ENCODE results near the gene TNFAIP2. TPM values are rescaled to one million over a fixed set of nuclear protein-coding genes. Genes with fewer than 3 reads are reported as not detected.
"Not testable (repeated sequence)": the region's sequence is repeated elsewhere in the genome, so short reads cannot be mapped to it uniquely, and the experiment has no call there.

TNFAIP2 gene
- total RNA-seq, 1 experiment from 2014 or later, result 8.1 TPM

DNA sequence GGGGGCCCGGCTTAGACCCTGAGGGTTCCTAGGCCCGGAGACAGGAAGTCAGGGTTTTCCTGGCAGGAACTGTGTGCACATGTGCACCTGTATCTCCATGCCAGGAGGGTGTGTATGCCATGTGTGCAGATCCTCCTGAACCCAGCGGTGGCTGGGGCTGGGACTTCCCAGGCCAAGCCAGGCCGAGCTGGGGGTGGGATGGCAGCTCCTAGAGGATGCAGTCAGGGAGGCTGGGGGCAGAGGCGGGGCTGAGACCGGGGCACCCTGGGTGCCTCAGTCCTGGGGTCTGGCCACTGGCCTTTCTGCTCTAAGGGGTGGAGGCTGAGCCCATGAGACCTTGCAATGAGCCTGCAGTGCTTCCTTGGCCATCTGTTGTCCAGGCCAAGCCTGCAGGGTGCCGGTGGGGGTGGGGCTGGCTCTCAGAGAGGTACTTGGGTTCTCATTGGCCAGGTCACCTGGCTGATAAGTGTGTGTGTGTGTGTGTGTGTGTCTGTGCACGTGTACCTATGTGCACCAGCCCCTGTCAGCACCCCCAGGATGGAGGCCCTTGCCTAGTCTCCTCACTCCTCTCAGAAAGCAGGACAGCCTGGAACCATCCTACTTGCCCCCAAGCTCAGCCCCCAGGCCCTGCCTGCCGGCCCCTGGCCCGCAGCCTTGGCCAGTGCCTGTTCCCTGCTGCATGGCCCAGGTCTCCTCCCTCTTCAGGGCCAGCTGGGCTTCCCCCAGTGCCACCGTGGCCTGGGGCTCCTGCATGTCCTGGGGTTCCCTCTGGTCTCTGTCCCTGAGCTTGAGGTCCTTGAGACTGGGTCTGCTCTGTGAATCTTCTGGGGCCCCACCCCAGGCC is 10.6 kb upstream of the TNFAIP2 start:
- ChIA-PET CTCF (no interaction called here), POLR2A (no interaction called here)
- Histone ChIP-seq H3K4me3 (ENCODE audit: low read depth, low read length) (no peak overlapping the region), H3K27me3 (replicated peaks; ENCODE audit: control insufficient read depth, insufficient read depth, low read length) (no peaks in the 10 kb centered on the region), H3K36me3 (ENCODE audit: control insufficient read depth, insufficient read depth, low read length) (no peaks in the 10 kb centered on the region), H3K9me3 (peaks cover 5% of the 10 kb centered on the region; the same call in 1 of the 2 replicates), H3K4me1 (peaks cover 39% of the 10 kb centered on the region)
- peaks cover 11% of the 10 kb centered on the region for H3K36me3 Mint-ChIP-seq (ENCODE audit: insufficient read depth, unreplicated experiment)
- intact Hi-C loops (cut with micrococcal nuclease; ENCODE audit: unreplicated experiment), result no loop called here
- no TSS peak for BruUV-seq (replicated peaks)
- no peaks in the 10 kb centered on the region for H3K9me3 Mint-ChIP-seq (ENCODE audit: unreplicated experiment)
- no peak for DNase-seq
- H3K4me1 Mint-ChIP-seq (ENCODE audit: low read depth, unreplicated experiment), result peaks cover 9% of the 10 kb centered on the region
- H3K27me3 Mint-ChIP-seq (ENCODE audit: insufficient read depth, unreplicated experiment), result no peaks in the 10 kb centered on the region
- TF ChIP-seq, protein P1, sequence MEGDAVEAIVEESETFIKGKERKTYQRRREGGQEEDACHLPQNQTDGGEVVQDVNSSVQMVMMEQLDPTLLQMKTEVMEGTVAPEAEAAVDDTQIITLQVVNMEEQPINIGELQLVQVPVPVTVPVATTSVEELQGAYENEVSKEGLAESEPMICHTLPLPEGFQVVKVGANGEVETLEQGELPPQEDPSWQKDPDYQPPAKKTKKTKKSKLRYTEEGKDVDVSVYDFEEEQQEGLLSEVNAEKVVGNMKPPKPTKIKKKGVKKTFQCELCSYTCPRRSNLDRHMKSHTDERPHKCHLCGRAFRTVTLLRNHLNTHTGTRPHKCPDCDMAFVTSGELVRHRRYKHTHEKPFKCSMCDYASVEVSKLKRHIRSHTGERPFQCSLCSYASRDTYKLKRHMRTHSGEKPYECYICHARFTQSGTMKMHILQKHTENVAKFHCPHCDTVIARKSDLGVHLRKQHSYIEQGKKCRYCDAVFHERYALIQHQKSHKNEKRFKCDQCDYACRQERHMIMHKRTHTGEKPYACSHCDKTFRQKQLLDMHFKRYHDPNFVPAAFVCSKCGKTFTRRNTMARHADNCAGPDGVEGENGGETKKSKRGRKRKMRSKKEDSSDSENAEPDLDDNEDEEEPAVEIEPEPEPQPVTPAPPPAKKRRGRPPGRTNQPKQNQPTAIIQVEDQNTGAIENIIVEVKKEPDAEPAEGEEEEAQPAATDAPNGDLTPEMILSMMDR (IDR thresholded peaks at IDR 0.05; ENCODE audit: insufficient read depth in 1 of 2, low read depth in 1 of 2, low read length in 1 of 2, severe bottlenecking in 1 of 2, unreplicated experiment in 1 of 2), result no peak
- no peak overlapping the region for H3K27ac Mint-ChIP-seq (ENCODE audit: unreplicated experiment)
- no peak overlapping the region for H3K4me3 Mint-ChIP-seq (ENCODE audit: unreplicated experiment)

DNA sequence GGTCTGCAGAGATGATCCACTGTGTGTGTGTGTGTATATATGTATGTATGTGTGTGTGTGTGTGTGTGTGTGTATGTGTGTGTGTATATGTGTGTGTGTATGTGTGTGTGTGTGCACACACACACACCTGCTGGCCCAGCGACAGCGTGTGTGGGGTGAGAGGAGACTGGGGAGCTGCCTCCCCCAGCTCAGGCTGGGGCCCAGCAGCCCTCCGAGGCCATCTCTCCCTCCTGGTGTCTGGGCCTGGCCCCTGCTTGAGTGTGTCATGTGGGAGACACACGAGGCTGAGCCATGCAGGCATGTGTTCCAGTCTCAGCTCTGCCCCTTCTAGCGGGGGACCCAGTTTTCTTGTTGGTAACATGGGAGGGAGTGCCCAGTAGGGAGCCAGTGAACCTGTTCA is 10.0 kb upstream of the TNFAIP2 start:
- DNase-seq, result no peak
- TF ChIP-seq, protein P1 (IDR thresholded peaks at IDR 0.05; ENCODE audit: insufficient read depth in 1 of 2, low read depth in 1 of 2, low read length in 1 of 2, severe bottlenecking in 1 of 2, unreplicated experiment in 1 of 2), result no peak
- Mint-ChIP-seq H3K4me3 (ENCODE audit: unreplicated experiment) (no peak overlapping the region), H3K9me3 (ENCODE audit: unreplicated experiment) (no peaks in the 10 kb centered on the region), H3K36me3 (ENCODE audit: insufficient read depth, unreplicated experiment) (peaks cover 11% of the 10 kb centered on the region), H3K4me1 (ENCODE audit: low read depth, unreplicated experiment) (peaks cover 9% of the 10 kb centered on the region), H3K27me3 (ENCODE audit: insufficient read depth, unreplicated experiment) (no peaks in the 10 kb centered on the region), H3K27ac (ENCODE audit: unreplicated experiment) (no peak overlapping the region)
- no TSS peak for BruUV-seq (replicated peaks)
- ChIA-PET POLR2A (no interaction called here), CTCF (no interaction called here)
- Histone ChIP-seq H3K4me1 (peaks cover 39% of the 10 kb centered on the region), H3K27me3 (replicated peaks; ENCODE audit: control insufficient read depth, insufficient read depth, low read length) (no peaks in the 10 kb centered on the region), H3K4me3 (ENCODE audit: low read depth, low read length) (no peak overlapping the region), H3K36me3 (ENCODE audit: control insufficient read depth, insufficient read depth, low read length) (no peaks in the 10 kb centered on the region), H3K9me3 (peaks cover 5% of the 10 kb centered on the region; the same call in 1 of the 2 replicates)
- intact Hi-C loops (cut with micrococcal nuclease; ENCODE audit: unreplicated experiment), result no loop called here

DNA sequence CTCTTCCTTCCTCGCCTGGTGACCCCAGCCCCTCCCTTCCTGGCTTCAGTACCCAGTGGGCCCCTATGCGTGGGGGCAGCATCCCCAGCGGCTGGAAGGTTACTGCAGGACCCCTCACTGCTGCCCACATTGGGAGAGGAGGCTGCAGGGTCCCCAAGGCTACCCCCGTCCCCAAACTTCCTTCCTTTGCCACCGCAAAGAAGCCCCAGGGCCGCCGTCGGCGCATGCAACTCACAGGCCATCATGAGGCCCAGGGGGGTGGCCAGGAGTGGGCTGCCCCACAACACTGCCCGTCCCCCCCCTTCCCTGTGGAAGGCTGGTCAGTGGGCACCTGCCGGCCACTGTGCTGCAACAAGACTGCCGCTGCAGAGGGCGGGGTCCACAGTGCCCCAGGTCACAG is 9.5 kb upstream of the TNFAIP2 start:
- peaks cover 9% of the 10 kb centered on the region for H3K4me1 Mint-ChIP-seq (ENCODE audit: low read depth, unreplicated experiment)

DNA sequence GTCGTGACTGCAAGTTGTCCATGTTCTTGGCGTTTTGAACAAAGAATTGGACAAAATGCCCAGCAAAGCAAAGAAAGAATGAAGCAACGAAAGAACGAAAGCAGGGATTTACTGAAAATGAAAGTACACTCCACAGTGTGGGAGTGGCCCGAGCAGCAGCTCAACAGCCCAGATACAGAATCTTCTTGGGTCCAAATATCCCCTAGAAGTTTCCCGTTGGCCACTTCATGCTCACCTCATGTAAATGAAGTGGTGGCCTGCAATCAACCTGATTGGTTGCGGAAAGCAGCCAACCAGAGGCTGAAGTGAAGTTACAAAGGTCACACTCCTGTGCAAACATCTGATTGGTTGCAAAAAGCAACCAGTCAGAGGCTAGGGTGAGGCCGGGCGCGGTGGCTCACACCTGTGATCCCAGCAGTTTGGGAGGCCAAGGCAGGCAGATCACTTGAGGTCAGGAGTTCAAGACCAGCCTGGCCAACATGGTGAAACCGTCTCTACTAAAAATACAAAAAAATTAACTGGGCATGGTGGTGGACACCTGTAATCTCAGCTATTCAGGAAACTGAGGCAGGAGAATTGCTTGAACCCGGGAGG is 8.1 kb upstream of the TNFAIP2 start:
- H3K9me3 Mint-ChIP-seq (ENCODE audit: unreplicated experiment); H3K27ac Mint-ChIP-seq (ENCODE audit: unreplicated experiment); intact Hi-C loops (cut with micrococcal nuclease; ENCODE audit: unreplicated experiment); H3K4me3 Mint-ChIP-seq (ENCODE audit: unreplicated experiment); H3K36me3 ChIP-seq (ENCODE audit: control insufficient read depth, insufficient read depth, low read length); H3K4me1 Mint-ChIP-seq (ENCODE audit: low read depth, unreplicated experiment); H3K9me3 ChIP-seq; DNase-seq; H3K27me3 Mint-ChIP-seq (ENCODE audit: insufficient read depth, unreplicated experiment); H3K4me3 ChIP-seq (ENCODE audit: low read depth, low read length); BruUV-seq (replicated peaks); H3K27me3 ChIP-seq (replicated peaks; ENCODE audit: control insufficient read depth, insufficient read depth, low read length): not testable (repeated sequence)
- peaks cover 33% of the 10 kb centered on the region for H3K4me1 ChIP-seq
- ChIA-PET POLR2A (interaction anchor here (0.6 kb wide), 1 partner anchor 10 kb away, joined by 5 read pairs; no protein-coding TSS in a partner anchor), CTCF (interaction anchor here (1.2 kb wide), 1 partner anchor 10 kb away, joined by 7 read pairs; no protein-coding TSS in a partner anchor)
- H3K36me3 Mint-ChIP-seq (ENCODE audit: insufficient read depth, unreplicated experiment), result peaks cover 11% of the 10 kb centered on the region

More for the DNA sequence above, 9.5 kb upstream of the TNFAIP2 start:
- TF ChIP-seq, protein P1 (IDR thresholded peaks at IDR 0.05; ENCODE audit: insufficient read depth in 1 of 2, low read depth in 1 of 2, low read length in 1 of 2, severe bottlenecking in 1 of 2, unreplicated experiment in 1 of 2), result no peak
- no TSS peak for BruUV-seq (replicated peaks)
- intact Hi-C loops (cut with micrococcal nuclease; ENCODE audit: unreplicated experiment), result no loop called here
- CTCF ChIA-PET, result no interaction called here
- no peaks in the 10 kb centered on the region for H3K36me3 ChIP-seq (ENCODE audit: control insufficient read depth, insufficient read depth, low read length)
- no peak for DNase-seq
- POLR2A ChIA-PET, result no interaction called here
- peaks cover 5% of the 10 kb centered on the region; the same call in 1 of the 2 replicates for H3K9me3 ChIP-seq
- Mint-ChIP-seq H3K27me3 (ENCODE audit: insufficient read depth, unreplicated experiment) (no peaks in the 10 kb centered on the region), H3K36me3 (ENCODE audit: insufficient read depth, unreplicated experiment) (peaks cover 11% of the 10 kb centered on the region), H3K4me3 (ENCODE audit: unreplicated experiment) (no peak overlapping the region), H3K9me3 (ENCODE audit: unreplicated experiment) (no peaks in the 10 kb centered on the region), H3K27ac (ENCODE audit: unreplicated experiment) (no peak overlapping the region)
- peaks cover 39% of the 10 kb centered on the region for H3K4me1 ChIP-seq
- H3K4me3 ChIP-seq (ENCODE audit: low read depth, low read length), result no peak overlapping the region
- H3K27me3 ChIP-seq (replicated peaks; ENCODE audit: control insufficient read depth, insufficient read depth, low read length), result no peaks in the 10 kb centered on the region

All from Caco-2 (cell line).